ENCODE data around the gene CFAP299. TPM values are rescaled to one million over a fixed set of nuclear protein-coding genes. Genes with fewer than 3 reads are reported as not detected.

The CFAP299 gene
- total and polyA plus RNA-seq, 2 donors from 2014 or later: 1.1 TPM; not detected in 1

GRCh38 chr4:80424225-80424581 is 88.7 kb downstream of the CFAP299 start:
- Histone ChIP-seq H3K9ac (ENCODE audit: low read length in 3 of 3) (no peak overlapping the region), H3K27me3 (ENCODE audit: control insufficient read depth, insufficient read depth, low read length) (no peaks in the 10 kb centered on the region), H3K4me1 (ENCODE audit: control insufficient read depth in 2 of 3, insufficient read depth in 2 of 3, low read depth in 1 of 3, low read length in 3 of 3) (no peaks in the 10 kb centered on the region), H3K4me3 (ENCODE audit: low read length in 3 of 3) (no peak overlapping the region), H3K27ac (ENCODE audit: low read depth in 2 of 2, low read length in 2 of 2) (no peak overlapping the region), H3K36me3 (ENCODE audit: control insufficient read depth in 2 of 3, insufficient read depth in 3 of 3, low read length in 3 of 3) (no peaks in the 10 kb centered on the region), H3K9me3 (ENCODE audit: control insufficient read depth in 2 of 3, insufficient read depth in 1 of 3, low read length in 3 of 3) (no peaks in the 10 kb centered on the region)
- TF ChIP-seq, protein P1, sequence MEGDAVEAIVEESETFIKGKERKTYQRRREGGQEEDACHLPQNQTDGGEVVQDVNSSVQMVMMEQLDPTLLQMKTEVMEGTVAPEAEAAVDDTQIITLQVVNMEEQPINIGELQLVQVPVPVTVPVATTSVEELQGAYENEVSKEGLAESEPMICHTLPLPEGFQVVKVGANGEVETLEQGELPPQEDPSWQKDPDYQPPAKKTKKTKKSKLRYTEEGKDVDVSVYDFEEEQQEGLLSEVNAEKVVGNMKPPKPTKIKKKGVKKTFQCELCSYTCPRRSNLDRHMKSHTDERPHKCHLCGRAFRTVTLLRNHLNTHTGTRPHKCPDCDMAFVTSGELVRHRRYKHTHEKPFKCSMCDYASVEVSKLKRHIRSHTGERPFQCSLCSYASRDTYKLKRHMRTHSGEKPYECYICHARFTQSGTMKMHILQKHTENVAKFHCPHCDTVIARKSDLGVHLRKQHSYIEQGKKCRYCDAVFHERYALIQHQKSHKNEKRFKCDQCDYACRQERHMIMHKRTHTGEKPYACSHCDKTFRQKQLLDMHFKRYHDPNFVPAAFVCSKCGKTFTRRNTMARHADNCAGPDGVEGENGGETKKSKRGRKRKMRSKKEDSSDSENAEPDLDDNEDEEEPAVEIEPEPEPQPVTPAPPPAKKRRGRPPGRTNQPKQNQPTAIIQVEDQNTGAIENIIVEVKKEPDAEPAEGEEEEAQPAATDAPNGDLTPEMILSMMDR (IDR thresholded peaks at IDR 0.05; ENCODE audit: borderline replicate concordance, extremely low read depth, insufficient read depth): no peak
- intact Hi-C loops (cut with DNase I): no loop called here
- DNase-seq (no peak), FAIRE-seq (no peak)

GRCh38 chr4:80425124-80426100 is 89.9 kb downstream of the CFAP299 start:
- FAIRE-seq (no peak), DNase-seq (peak in 2 of 5 donors; percentile 1 to 7)
- Histone ChIP-seq H3K27me3 (ENCODE audit: control insufficient read depth, insufficient read depth, low read length) (no peaks in the 10 kb centered on the region), H3K4me1 (ENCODE audit: control insufficient read depth in 2 of 3, insufficient read depth in 2 of 3, low read depth in 1 of 3, low read length in 3 of 3) (no peaks in the 10 kb centered on the region), H3K4me3 (ENCODE audit: low read length in 3 of 3) (no peak overlapping the region), H3K27ac (ENCODE audit: low read depth in 2 of 2, low read length in 2 of 2) (no peak overlapping the region), H3K36me3 (ENCODE audit: control insufficient read depth in 2 of 3, insufficient read depth in 3 of 3, low read length in 3 of 3) (no peaks in the 10 kb centered on the region), H3K9me3 (ENCODE audit: control insufficient read depth in 2 of 3, insufficient read depth in 1 of 3, low read length in 3 of 3) (no peaks in the 10 kb centered on the region), H3K9ac (ENCODE audit: low read length in 3 of 3) (no peak overlapping the region)
- TF ChIP-seq, protein P1 (IDR thresholded peaks at IDR 0.05; ENCODE audit: borderline replicate concordance, extremely low read depth, insufficient read depth): no peak
- intact Hi-C loops (cut with DNase I): no loop called here

GRCh38 chr4:80431203-80431965 is 95.9 kb downstream of the CFAP299 start:
- TF ChIP-seq, protein P1 (IDR thresholded peaks at IDR 0.05; ENCODE audit: borderline replicate concordance, extremely low read depth, insufficient read depth): no peak
- FAIRE-seq (no peak), DNase-seq (no peak)
- no peaks in the 10 kb centered on the region for H3K27me3 ChIP-seq (ENCODE audit: control insufficient read depth, insufficient read depth, low read length)
- no peak overlapping the region for H3K27ac ChIP-seq (ENCODE audit: low read depth in 2 of 2, low read length in 2 of 2)
- no peaks in the 10 kb centered on the region for H3K9me3 ChIP-seq (ENCODE audit: control insufficient read depth in 2 of 3, insufficient read depth in 1 of 3, low read length in 3 of 3)
- no peaks in the 10 kb centered on the region for H3K4me1 ChIP-seq (ENCODE audit: control insufficient read depth in 2 of 3, insufficient read depth in 2 of 3, low read depth in 1 of 3, low read length in 3 of 3)
- H3K36me3 ChIP-seq (ENCODE audit: control insufficient read depth in 2 of 3, insufficient read depth in 3 of 3, low read length in 3 of 3): no peaks in the 10 kb centered on the region
- no peak overlapping the region for H3K4me3 ChIP-seq (ENCODE audit: low read length in 3 of 3)
- H3K9ac ChIP-seq (ENCODE audit: low read length in 3 of 3): no peak overlapping the region
- intact Hi-C loops (cut with DNase I): no loop called here

Data from kidney (tissue), 14 donors.